HepG2 (cell line): ENCODE measurements around the gene TK1. TPM values are rescaled to one million over a fixed set of nuclear protein-coding genes. Genes with fewer than 3 reads are reported as not detected.
A peak's percentile ranks its signal among the peaks of the same experiment; 100 is the strongest.

Experiments
- CHD2 ChIP-seq: IDR thresholded peaks from 2 replicates; pipeline ENCODE4 v1.6.1; 2011; ENCODE audit warnings: low read depth, low read length, improper control_type of control experiment
- FIP1L1 ChIP-seq: fragments of 200-400 bp; formaldehyde crosslinking; IDR thresholded peaks from 2 replicates; pipeline ENCODE4 v1.6.1; 2018; ENCODE audit warnings: low read depth, mild to moderate bottlenecking, low read length, moderate library complexity, borderline replicate concordance; ENCODE audit not compliant: insufficient read depth
- HNF4A ChIP-seq: sonication (generic); formaldehyde crosslinking; IDR thresholded peaks from 2 replicates; pipeline ENCODE4 v1.4.0; 2020; ENCODE audit warnings: missing genetic modification reagents
- MAF1 ChIP-seq: sonication (generic); formaldehyde crosslinking; IDR thresholded peaks from 2 replicates; pipeline ENCODE4 v1.5.0; 2020; ENCODE audit warnings: missing genetic modification reagents, borderline replicate concordance
- MAZ ChIP-seq, 2 experiments: sonication (generic) in 1 of 2; formaldehyde crosslinking in 1 of 2; IDR thresholded peaks; 2 replicates each; pipeline versions ENCODE4 v1.5.0 to v1.6.1; 2012 to 2020; ENCODE audit warnings: low read depth in 2 of 2, mild to moderate bottlenecking in 2 of 2, borderline replicate concordance in 1 of 2, improper control_type of control experiment in 1 of 2, low read length in 1 of 2, missing genetic modification reagents in 1 of 2, moderate library complexity in 1 of 2
- NFYB ChIP-seq: sonication (generic); formaldehyde crosslinking; IDR thresholded peaks from 2 replicates; pipeline ENCODE4 v1.4.0; 2020; ENCODE audit warnings: missing genetic modification reagents
- PHF21A ChIP-seq: sonication (generic); formaldehyde crosslinking; IDR thresholded peaks from 2 replicates; pipeline ENCODE4 v1.5.0; 2020; ENCODE audit warnings: mild to moderate bottlenecking, missing genetic modification reagents
- RFXAP ChIP-seq: sonication (generic); formaldehyde crosslinking; IDR thresholded peaks from 2 replicates; pipeline ENCODE4 v1.4.0; 2020; ENCODE audit warnings: missing genetic modification reagents, borderline replicate concordance
- WIZ ChIP-seq: sonication (generic); formaldehyde crosslinking; IDR thresholded peaks from 2 replicates; pipeline ENCODE4 v1.5.1; 2020; ENCODE audit warnings: mild to moderate bottlenecking, missing genetic modification reagents
- ZNF451 ChIP-seq: sonication (generic); formaldehyde crosslinking; IDR thresholded peaks from 2 replicates; pipeline ENCODE4 v1.5.0; 2020; ENCODE audit warnings: mild to moderate bottlenecking, missing genetic modification reagents
- polyA plus RNA-seq, 8 experiments: library from polyadenylated mRNA; depleted of rRNA in 3 of 8; stranded (reverse) in 7 of 8; unstranded in 1 of 8; fragments of >200 nt; fragmentation: Illumina TruSeq in 4 of 8; extraction: Trizol in 4 of 8; gene quantifications; 2 replicates each; pipeline versions ENCODE4 v1.2.1 to v1.2.3, GENCODE V29; 2011 to 2016; ENCODE audit warnings: low read depth in 4 of 8, missing spikeins in 1 of 8, mixed read lengths in 1 of 8; ENCODE audit not compliant: insufficient read depth in 1 of 8
- total RNA-seq, 5 experiments: library from RNA; depleted of rRNA; stranded (reverse); fragments of >200 nt; fragmentation: Illumina TruSeq; extraction: Trizol; gene quantifications; 2 replicates each; pipeline ENCODE4 v1.2.3, GENCODE V29; 2016; ENCODE audit warnings: low read depth in 1 of 5
- TF ChIP-seq, protein P1 (sequence below): sonication (generic); formaldehyde crosslinking; IDR thresholded peaks from 2 replicates; pipeline ENCODE4 v1.8.0; 2022; ENCODE audit warnings: mild to moderate bottlenecking, missing genetic modification reagents, moderate library complexity
- TF ChIP-seq, protein P2 (sequence below): sonication (generic); formaldehyde crosslinking; IDR thresholded peaks from 2 replicates; pipeline ENCODE4 v1.4.0; 2020; ENCODE audit warnings: missing genetic modification reagents
- TF ChIP-seq, protein P3 (sequence below): fragments of 450-650 bp; IDR thresholded peaks from 2 replicates; pipeline ENCODE4 v1.6.1; 2017; ENCODE audit warnings: mild to moderate bottlenecking
- TF ChIP-seq, protein P4 (sequence below): sonication (generic); formaldehyde crosslinking; IDR thresholded peaks from 2 replicates; pipeline ENCODE4 v1.8.0; 2023; ENCODE audit warnings: mild to moderate bottlenecking, missing genetic modification reagents
- TF ChIP-seq, protein P5 (sequence below): sonication (generic); formaldehyde crosslinking; conservative IDR thresholded peaks from 2 replicates; pipeline ENCODE4 v1.4.0; 2020; ENCODE audit warnings: missing genetic modification reagents
- TF ChIP-seq, protein P6 (sequence below): sonication (generic); formaldehyde crosslinking; IDR thresholded peaks from 2 replicates; pipeline ENCODE4 v1.4.0; 2020; ENCODE audit warnings: missing genetic modification reagents

TK1 gene
- total and polyA plus RNA-seq, 2 of the 13 experiments (the other 11 are each of a cell fraction or from before 2014, with no cell fraction given): 45.0 to 96.0 TPM

DNA sequence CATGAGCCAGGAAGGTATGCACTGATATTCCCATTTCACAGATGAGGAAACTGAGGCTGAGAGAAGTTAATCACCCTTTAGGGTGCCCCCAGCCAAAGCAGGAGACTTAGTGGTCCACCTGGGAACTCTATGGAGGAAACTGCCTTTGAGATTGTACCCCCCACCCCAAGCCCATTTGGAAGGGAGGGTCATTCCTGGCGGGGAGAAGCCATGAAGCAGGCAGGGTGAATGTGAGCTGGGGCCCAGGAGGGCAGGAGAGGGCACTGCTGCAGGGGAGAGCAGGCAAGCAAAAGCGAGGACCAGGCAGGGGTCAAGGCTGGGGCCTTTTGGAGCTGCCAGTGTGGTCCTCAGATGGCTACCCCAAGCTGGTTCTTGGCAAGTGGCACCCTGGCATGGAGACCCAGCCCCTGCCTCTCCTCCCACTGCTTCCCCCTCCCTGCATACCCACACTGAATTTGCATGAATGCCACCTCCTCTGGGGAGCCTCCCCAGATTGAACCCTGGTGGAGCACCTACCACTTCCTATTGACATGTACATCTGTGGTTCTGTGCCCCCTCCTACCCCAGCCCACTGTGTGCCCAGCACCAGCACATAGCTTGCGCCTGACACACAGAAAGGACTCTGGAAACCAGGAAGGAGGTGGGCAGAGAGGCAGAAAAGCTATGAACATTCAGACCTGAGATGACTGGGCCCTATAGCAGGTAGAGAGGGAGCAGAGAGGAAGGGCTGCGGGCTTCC is 57.3 kb downstream of the TK1 start (continued):
- no peak for TF ChIP-seq RFXAP (CRISPR knock-in tag)
- TF ChIP-seq, protein P1, sequence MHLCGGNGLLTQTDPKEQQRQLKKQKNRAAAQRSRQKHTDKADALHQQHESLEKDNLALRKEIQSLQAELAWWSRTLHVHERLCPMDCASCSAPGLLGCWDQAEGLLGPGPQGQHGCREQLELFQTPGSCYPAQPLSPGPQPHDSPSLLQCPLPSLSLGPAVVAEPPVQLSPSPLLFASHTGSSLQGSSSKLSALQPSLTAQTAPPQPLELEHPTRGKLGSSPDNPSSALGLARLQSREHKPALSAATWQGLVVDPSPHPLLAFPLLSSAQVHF: no peak
- no peak for TF ChIP-seq CHD2
- TF ChIP-seq MAZ (IDR thresholded peaks at IDR 0.05; ENCODE audit: borderline replicate concordance, low read depth, low read length): no peak
- 0 out of 2 replicates have a peak, but pooled peaks have one; percentile 2 for TF ChIP-seq MAZ (CRISPR knock-in tag; IDR thresholded peaks at IDR 0.05; ENCODE audit: low read depth)
- no peak for TF ChIP-seq WIZ (CRISPR knock-in tag)
- TF ChIP-seq, protein P2, sequence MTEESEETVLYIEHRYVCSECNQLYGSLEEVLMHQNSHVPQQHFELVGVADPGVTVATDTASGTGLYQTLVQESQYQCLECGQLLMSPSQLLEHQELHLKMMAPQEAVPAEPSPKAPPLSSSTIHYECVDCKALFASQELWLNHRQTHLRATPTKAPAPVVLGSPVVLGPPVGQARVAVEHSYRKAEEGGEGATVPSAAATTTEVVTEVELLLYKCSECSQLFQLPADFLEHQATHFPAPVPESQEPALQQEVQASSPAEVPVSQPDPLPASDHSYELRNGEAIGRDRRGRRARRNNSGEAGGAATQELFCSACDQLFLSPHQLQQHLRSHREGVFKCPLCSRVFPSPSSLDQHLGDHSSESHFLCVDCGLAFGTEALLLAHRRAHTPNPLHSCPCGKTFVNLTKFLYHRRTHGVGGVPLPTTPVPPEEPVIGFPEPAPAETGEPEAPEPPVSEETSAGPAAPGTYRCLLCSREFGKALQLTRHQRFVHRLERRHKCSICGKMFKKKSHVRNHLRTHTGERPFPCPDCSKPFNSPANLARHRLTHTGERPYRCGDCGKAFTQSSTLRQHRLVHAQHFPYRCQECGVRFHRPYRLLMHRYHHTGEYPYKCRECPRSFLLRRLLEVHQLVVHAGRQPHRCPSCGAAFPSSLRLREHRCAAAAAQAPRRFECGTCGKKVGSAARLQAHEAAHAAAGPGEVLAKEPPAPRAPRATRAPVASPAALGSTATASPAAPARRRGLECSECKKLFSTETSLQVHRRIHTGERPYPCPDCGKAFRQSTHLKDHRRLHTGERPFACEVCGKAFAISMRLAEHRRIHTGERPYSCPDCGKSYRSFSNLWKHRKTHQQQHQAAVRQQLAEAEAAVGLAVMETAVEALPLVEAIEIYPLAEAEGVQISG (CRISPR knock-in tag): no peak
- TF ChIP-seq, protein P3, sequence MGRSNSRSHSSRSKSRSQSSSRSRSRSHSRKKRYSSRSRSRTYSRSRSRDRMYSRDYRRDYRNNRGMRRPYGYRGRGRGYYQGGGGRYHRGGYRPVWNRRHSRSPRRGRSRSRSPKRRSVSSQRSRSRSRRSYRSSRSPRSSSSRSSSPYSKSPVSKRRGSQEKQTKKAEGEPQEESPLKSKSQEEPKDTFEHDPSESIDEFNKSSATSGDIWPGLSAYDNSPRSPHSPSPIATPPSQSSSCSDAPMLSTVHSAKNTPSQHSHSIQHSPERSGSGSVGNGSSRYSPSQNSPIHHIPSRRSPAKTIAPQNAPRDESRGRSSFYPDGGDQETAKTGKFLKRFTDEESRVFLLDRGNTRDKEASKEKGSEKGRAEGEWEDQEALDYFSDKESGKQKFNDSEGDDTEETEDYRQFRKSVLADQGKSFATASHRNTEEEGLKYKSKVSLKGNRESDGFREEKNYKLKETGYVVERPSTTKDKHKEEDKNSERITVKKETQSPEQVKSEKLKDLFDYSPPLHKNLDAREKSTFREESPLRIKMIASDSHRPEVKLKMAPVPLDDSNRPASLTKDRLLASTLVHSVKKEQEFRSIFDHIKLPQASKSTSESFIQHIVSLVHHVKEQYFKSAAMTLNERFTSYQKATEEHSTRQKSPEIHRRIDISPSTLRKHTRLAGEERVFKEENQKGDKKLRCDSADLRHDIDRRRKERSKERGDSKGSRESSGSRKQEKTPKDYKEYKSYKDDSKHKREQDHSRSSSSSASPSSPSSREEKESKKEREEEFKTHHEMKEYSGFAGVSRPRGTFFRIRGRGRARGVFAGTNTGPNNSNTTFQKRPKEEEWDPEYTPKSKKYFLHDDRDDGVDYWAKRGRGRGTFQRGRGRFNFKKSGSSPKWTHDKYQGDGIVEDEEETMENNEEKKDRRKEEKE: no peak
- TF ChIP-seq MAF1: no peak
- TF ChIP-seq, protein P4, sequence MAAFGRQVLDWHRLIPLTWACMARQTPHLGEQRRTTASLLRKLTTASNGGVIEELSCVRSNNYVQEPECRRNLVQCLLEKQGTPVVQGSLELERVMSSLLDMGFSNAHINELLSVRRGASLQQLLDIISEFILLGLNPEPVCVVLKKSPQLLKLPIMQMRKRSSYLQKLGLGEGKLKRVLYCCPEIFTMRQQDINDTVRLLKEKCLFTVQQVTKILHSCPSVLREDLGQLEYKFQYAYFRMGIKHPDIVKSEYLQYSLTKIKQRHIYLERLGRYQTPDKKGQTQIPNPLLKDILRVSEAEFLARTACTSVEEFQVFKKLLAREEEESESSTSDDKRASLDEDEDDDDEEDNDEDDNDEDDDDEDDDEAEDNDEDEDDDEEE (CRISPR knock-in tag): no peak
- no peak for TF ChIP-seq NFYB (CRISPR knock-in tag)
- peak; percentile 1; the same call in 1 of the 2 replicates for TF ChIP-seq HNF4A (CRISPR knock-in tag)
- no peak for TF ChIP-seq FIP1L1
- TF ChIP-seq, protein P5, sequence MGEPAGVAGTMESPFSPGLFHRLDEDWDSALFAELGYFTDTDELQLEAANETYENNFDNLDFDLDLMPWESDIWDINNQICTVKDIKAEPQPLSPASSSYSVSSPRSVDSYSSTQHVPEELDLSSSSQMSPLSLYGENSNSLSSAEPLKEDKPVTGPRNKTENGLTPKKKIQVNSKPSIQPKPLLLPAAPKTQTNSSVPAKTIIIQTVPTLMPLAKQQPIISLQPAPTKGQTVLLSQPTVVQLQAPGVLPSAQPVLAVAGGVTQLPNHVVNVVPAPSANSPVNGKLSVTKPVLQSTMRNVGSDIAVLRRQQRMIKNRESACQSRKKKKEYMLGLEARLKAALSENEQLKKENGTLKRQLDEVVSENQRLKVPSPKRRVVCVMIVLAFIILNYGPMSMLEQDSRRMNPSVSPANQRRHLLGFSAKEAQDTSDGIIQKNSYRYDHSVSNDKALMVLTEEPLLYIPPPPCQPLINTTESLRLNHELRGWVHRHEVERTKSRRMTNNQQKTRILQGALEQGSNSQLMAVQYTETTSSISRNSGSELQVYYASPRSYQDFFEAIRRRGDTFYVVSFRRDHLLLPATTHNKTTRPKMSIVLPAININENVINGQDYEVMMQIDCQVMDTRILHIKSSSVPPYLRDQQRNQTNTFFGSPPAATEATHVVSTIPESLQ: no peak
- no peak for TF ChIP-seq ZNF451 (CRISPR knock-in tag)
- TF ChIP-seq, protein P6, sequence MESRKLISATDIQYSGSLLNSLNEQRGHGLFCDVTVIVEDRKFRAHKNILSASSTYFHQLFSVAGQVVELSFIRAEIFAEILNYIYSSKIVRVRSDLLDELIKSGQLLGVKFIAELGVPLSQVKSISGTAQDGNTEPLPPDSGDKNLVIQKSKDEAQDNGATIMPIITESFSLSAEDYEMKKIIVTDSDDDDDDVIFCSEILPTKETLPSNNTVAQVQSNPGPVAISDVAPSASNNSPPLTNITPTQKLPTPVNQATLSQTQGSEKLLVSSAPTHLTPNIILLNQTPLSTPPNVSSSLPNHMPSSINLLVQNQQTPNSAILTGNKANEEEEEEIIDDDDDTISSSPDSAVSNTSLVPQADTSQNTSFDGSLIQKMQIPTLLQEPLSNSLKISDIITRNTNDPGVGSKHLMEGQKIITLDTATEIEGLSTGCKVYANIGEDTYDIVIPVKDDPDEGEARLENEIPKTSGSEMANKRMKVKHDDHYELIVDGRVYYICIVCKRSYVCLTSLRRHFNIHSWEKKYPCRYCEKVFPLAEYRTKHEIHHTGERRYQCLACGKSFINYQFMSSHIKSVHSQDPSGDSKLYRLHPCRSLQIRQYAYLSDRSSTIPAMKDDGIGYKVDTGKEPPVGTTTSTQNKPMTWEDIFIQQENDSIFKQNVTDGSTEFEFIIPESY (CRISPR knock-in tag): no peak
- TF ChIP-seq PHF21A (CRISPR knock-in tag): no peak
